Uterus (tissue), 4 donors: ENCODE data around the gene AOAH. TPM values are rescaled to one million over a fixed set of nuclear protein-coding genes. Genes with fewer than 3 reads are reported as not detected.
"Not testable (repeated sequence)": the region's sequence is repeated elsewhere in the genome, so short reads cannot be mapped to it uniquely, and the experiment has no call there.

ENCODE experiments used
- DNase-seq, 2 donors: peaks; one replicate each; pipeline ENCODE4 v3.0.0-alpha.2; 2019 to 2020
- H3K27ac ChIP-seq, 2 donors: fragments of 200-600 bp; sonication (generic); 1 replicate in 1 of 2; 2 replicates in 1 of 2; pipeline ENCODE4 v1.5.1; 2016 to 2018
- H3K27me3 ChIP-seq, 2 donors: fragments of 200-600 bp; sonication (generic); one replicate each; pipeline ENCODE4 v1.5.1; 2018 to 2019; ENCODE audit warnings: control low read depth in 1 of 2
- H3K36me3 ChIP-seq, 2 donors: fragments of 200-600 bp; sonication (generic); one replicate each; pipeline ENCODE4 v1.5.1; 2019; ENCODE audit warnings: control low read depth in 1 of 2
- H3K4me1 ChIP-seq, 2 donors: fragments of 200-600 bp; sonication (generic); one replicate each; pipeline ENCODE4 v1.5.1; 2018 to 2019; ENCODE audit warnings: control low read depth in 1 of 2
- H3K4me3 ChIP-seq, 2 donors: fragments of 200-600 bp; sonication (generic); 1 replicate in 1 of 2; 2 replicates in 1 of 2; pipeline ENCODE4 v1.5.1; 2018 to 2019; ENCODE audit warnings: mild to moderate bottlenecking in 1 of 2
- H3K9me3 ChIP-seq, 2 donors: fragments of 200-600 bp; sonication (generic); one replicate each; pipeline ENCODE4 v1.5.1; 2019; ENCODE audit warnings: control low read depth in 1 of 2
- POLR2A ChIP-seq, 2 donors: fragments of 450-650 bp; IDR thresholded peaks; one replicate each; pipeline ENCODE4 v1.6.1; 2016; ENCODE audit warnings: antibody characterized with exemption in 2 of 2, mild to moderate bottlenecking in 1 of 2, moderate library complexity in 1 of 2
- intact Hi-C: fragments of 100-400 bp; cut with DNase I; formaldehyde crosslinking; loops from one replicate; pipeline ENCODE4 v1.15.1; 2023; ENCODE audit warnings: low total_unique reads
- total RNA-seq, 4 donors: library from RNA; depleted of rRNA in 3 of 4; stranded (reverse); fragments of >200 nt in 3 of 4; gene quantifications; one replicate each; pipeline versions ENCODE4 v1.1.0 to v1.2.4, GENCODE V29; 2014 to 2023
- TF ChIP-seq, protein P1 (sequence below), 4 experiments: fragments of 200-600 bp in 2 of 4; fragments of 450-650 bp in 2 of 4; sonication (generic) in 2 of 4; IDR thresholded peaks; one replicate each; pipeline ENCODE4 v1.5.1; 2016 to 2019; ENCODE audit warnings: antibody characterized with exemption in 4 of 4, mild to moderate bottlenecking in 2 of 4, moderate library complexity in 1 of 4
- donor health status: DM: yes; HTN: yes; CAD: no.

AOAH gene
- total RNA-seq, 4 donors from 2014 or later, result 5.5 to 60.9 (median 8.6) TPM

DNA sequence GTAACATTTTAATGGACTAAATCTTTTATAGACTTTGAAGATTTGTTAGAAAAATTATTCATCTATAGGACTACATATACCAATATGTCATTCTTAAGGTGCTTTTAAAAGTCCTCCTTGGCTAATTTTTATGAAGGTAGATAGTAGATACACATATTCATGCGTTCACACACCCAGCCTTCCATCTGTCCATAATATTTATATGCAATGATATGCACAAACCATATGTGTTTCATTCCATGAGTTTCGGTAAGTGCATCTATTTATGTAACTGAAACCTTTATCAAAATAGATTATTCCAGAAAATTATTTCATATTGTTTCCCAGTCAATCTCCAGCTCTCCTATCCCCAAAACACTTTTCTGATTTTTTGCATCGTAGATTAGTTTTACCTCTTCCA, 233.0 kb downstream of the AOAH start:
- H3K4me3 ChIP-seq, result no peak overlapping the region
- no peaks in the 10 kb centered on the region for H3K27me3 ChIP-seq
- H3K9me3 ChIP-seq, result no peaks in the 10 kb centered on the region
- no peak for DNase-seq
- intact Hi-C loops, result no loop called here
- H3K36me3 ChIP-seq, result no peaks in the 10 kb centered on the region
- H3K4me1 ChIP-seq, result no peaks in the 10 kb centered on the region
- TF ChIP-seq POLR2A (IDR thresholded peaks at IDR 0.05), result no peak
- TF ChIP-seq, protein P1, sequence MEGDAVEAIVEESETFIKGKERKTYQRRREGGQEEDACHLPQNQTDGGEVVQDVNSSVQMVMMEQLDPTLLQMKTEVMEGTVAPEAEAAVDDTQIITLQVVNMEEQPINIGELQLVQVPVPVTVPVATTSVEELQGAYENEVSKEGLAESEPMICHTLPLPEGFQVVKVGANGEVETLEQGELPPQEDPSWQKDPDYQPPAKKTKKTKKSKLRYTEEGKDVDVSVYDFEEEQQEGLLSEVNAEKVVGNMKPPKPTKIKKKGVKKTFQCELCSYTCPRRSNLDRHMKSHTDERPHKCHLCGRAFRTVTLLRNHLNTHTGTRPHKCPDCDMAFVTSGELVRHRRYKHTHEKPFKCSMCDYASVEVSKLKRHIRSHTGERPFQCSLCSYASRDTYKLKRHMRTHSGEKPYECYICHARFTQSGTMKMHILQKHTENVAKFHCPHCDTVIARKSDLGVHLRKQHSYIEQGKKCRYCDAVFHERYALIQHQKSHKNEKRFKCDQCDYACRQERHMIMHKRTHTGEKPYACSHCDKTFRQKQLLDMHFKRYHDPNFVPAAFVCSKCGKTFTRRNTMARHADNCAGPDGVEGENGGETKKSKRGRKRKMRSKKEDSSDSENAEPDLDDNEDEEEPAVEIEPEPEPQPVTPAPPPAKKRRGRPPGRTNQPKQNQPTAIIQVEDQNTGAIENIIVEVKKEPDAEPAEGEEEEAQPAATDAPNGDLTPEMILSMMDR (IDR thresholded peaks at IDR 0.05), result no peak
- H3K27ac ChIP-seq, result no peak overlapping the region

DNA sequence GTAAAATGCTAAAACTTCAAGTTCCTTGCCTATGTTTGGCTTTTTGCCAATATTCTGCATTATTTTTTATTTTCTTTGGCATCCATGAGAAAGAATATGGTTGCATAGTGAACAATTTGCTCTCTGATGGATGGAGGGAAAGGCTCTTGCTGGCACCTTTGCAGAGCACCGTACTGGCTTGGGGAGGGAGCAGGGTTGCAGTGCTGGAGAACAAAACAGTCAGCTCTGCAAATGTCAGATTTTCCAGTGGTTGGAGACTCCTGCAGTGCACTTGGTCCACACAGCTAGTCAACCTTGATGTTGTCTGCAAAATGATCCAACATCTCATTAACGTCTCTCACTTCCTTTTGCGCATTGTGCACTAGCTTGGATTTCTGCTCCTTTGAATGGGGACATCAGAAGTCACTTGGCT, 233.9 kb downstream of the AOAH start:
- Histone ChIP-seq H3K9me3 (no peaks in the 10 kb centered on the region), H3K27ac (no peak overlapping the region), H3K36me3 (no peaks in the 10 kb centered on the region), H3K4me1 (no peaks in the 10 kb centered on the region), H3K27me3 (no peaks in the 10 kb centered on the region), H3K4me3 (no peak overlapping the region)
- no peak for TF ChIP-seq POLR2A (IDR thresholded peaks at IDR 0.05)
- TF ChIP-seq, protein P1 (IDR thresholded peaks at IDR 0.05), result no peak
- intact Hi-C loops, result no loop called here
- no peak for DNase-seq

DNA sequence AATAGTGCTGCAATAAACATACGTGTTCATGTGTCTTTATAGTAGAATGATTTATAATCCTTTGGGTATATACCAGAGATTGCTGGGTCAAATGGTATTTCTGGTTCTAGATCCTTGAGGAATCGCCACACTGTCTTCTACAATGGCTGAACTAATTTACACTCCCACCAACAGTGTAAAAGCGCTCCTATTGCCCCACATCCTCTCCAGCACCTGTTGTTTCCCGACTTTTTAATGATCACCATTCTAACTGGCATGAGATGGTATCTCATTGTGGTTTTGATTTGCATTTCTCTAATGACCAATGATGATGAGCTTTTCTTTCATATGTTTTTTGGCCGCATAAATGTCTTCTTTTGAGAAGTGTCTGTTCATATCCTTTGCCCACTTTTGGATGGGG, 235.6 kb downstream of the AOAH start:
- H3K27ac ChIP-seq, H3K36me3 ChIP-seq, H3K4me1 ChIP-seq, H3K4me3 ChIP-seq, intact Hi-C loops, H3K9me3 ChIP-seq, DNase-seq, H3K27me3 ChIP-seq: not testable (repeated sequence)

DNA sequence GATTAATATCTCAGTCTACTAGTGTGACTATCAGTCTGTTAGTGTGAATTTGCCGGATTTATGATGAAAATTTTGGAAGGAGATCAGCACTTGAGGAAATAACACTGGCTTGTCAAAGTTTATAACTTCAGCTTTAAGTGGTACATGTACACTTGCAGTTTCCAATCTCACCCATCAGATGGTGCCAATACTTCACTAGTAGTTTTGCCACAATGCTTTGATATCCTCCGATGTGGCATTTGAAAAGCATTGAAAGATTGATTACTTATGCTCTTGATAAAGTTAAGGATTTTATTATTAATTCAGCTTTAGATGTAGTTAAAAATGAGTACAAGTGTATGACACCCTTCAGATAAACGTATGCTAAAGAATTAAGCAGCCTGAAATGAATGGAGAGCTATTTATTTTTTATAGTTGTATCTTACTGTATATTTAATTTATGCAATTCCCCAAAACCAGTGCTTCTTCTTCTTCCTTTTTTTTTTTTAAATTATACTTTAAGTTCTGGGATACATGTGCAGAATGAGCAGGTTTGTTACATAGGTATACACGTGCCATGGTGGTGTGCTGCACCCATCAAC, 236.4 kb downstream of the AOAH start:
- Histone ChIP-seq H3K9me3 (no peaks in the 10 kb centered on the region), H3K36me3 (no peaks in the 10 kb centered on the region), H3K27ac (no peak overlapping the region), H3K27me3 (no peaks in the 10 kb centered on the region), H3K4me3 (no peak overlapping the region), H3K4me1 (no peaks in the 10 kb centered on the region)
- no peak for DNase-seq
- no peak for TF ChIP-seq POLR2A (IDR thresholded peaks at IDR 0.05)
- TF ChIP-seq, protein P1 (IDR thresholded peaks at IDR 0.05), result peak in 3 of 4 experiments; percentile 14 to 53 (median 48)
- intact Hi-C loops, result no loop called here

DNA sequence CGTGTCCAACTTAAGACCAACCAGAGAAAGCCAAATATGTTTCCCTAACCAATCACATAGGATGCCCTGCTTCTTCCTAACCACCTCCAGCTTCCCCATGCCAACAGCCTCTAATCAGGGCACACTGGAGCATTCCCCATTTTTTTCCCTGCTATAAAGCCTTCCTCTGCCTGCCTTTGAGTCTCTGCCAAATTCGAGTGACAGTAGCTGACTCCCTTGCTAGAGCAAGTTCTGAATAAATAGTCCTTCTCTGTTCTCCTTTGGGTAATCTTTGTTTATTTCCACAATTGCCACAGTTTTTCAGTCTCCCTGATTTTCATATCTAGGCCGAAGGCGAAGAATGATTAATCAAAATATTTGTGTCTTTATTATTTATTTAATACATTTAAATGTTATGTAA, 238.0 kb downstream of the AOAH start:
- no peaks in the 10 kb centered on the region for H3K4me1 ChIP-seq

More for the DNA sequence above, 238.0 kb downstream of the AOAH start:
- H3K4me3 ChIP-seq, result no peak overlapping the region
- H3K9me3 ChIP-seq, result no peaks in the 10 kb centered on the region
- no peak for TF ChIP-seq POLR2A (IDR thresholded peaks at IDR 0.05)
- TF ChIP-seq, protein P1 (IDR thresholded peaks at IDR 0.05), result no peak
- no peak overlapping the region for H3K27ac ChIP-seq
- intact Hi-C loops, result no loop called here
- DNase-seq, result no peak
- no peaks in the 10 kb centered on the region for H3K36me3 ChIP-seq
- no peaks in the 10 kb centered on the region for H3K27me3 ChIP-seq
